AG10803 (cell line): ENCODE measurements around the gene NLN.

Experiments used
- DNase-seq: peaks from one replicate; pipeline ENCODE4 v3.0.0; 2010; ENCODE audit warnings: low read depth
- H3K4me3 ChIP-seq: 2 replicates; pipeline ENCODE4 v1.5.1; 2011; ENCODE audit warnings: mild to moderate bottlenecking, low read length, control low read depth
- TF ChIP-seq, protein P1 (sequence below): conservative IDR thresholded peaks from 2 replicates; pipeline ENCODE4 v1.5.1; 2011; ENCODE audit warnings: mild to moderate bottlenecking, low read length, control low read depth, inconsistent platforms

Gene NLN

DNA sequence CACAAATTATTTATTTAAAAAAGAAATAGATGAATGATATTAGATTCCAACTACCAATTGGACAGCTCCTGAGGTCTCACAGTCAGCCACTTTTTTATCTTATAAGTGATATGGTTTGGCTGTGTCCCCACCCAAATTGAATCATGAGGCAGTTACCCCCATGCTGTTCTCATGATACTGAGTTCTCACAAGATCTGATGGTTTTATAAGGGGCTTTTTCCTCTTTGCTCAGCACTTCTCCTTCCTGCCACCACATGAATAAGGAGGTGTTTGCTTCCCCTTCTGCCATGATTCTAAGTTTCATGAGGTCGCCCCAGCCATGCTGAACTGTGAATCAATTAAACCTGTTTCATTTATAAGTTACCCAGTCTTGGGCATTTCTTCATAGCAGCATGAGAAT, 12.9 kb downstream of the NLN start:
- TF ChIP-seq, protein P1, sequence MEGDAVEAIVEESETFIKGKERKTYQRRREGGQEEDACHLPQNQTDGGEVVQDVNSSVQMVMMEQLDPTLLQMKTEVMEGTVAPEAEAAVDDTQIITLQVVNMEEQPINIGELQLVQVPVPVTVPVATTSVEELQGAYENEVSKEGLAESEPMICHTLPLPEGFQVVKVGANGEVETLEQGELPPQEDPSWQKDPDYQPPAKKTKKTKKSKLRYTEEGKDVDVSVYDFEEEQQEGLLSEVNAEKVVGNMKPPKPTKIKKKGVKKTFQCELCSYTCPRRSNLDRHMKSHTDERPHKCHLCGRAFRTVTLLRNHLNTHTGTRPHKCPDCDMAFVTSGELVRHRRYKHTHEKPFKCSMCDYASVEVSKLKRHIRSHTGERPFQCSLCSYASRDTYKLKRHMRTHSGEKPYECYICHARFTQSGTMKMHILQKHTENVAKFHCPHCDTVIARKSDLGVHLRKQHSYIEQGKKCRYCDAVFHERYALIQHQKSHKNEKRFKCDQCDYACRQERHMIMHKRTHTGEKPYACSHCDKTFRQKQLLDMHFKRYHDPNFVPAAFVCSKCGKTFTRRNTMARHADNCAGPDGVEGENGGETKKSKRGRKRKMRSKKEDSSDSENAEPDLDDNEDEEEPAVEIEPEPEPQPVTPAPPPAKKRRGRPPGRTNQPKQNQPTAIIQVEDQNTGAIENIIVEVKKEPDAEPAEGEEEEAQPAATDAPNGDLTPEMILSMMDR = no peak
- H3K4me3 ChIP-seq = no peak overlapping the region
- no peak for DNase-seq

DNA sequence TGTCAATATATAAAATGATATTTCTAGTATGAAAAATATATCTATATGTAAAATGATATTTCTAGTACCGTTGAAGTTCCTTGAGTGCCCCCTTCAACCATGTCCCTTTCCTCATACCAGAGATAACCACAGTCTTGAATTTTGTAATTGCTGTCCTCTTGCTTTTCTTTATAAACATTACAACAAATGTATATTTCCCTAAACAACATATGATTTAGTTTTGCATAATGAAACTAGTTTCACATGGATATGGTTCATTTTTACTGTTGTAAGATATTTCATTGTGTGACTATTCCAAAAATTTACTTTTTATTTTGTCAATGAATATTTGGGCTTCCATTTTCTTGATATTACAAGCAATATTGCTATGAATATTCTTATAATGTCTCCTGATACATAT, 14.0 kb downstream of the NLN start:
- no peak overlapping the region for H3K4me3 ChIP-seq
- TF ChIP-seq, protein P1 = no peak
- no peak for DNase-seq

DNA sequence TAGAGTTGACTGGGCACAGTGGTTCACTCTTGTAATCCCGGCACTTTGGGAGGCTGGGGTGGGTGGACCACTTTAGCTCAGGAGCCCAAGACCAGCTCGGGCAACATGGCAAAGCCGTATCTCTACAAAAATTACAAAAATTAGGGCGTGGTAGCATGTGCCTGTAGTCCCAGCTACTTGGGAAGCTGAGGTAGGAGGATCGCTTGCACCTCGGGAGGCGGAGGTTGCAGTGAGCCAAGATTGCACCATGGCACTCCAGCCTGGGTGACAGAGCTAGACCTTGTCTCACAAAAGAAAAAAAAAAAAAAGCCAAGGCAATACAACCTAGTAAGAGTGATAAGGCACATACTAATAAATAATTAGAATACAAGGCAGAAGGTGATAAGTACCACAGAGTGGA, 15.8 kb downstream of the NLN start:
- TF ChIP-seq, protein P1 = no peak
- no peak for DNase-seq
- no peak overlapping the region for H3K4me3 ChIP-seq

DNA sequence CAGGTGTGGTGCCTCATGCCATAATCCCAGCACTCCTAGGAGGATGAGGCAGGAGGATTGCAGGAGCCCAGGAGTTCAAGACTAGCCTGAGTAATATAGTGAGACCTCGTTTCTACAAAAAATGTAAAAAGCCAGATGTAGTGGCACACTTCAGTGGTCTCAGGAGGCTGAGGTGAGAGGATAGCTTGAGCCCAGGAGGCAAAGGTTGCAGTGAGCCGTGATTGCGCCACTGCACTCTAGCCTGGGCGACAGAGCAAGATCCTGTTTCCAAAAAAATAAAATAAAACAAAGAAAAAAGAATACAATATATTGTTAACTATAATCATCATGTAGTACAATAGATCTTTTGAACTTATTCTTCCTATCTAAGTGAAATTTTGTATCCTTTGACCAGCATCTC, 16.3 kb downstream of the NLN start:
- no peak overlapping the region for H3K4me3 ChIP-seq
- DNase-seq = no peak
- TF ChIP-seq, protein P1 = no peak

DNA sequence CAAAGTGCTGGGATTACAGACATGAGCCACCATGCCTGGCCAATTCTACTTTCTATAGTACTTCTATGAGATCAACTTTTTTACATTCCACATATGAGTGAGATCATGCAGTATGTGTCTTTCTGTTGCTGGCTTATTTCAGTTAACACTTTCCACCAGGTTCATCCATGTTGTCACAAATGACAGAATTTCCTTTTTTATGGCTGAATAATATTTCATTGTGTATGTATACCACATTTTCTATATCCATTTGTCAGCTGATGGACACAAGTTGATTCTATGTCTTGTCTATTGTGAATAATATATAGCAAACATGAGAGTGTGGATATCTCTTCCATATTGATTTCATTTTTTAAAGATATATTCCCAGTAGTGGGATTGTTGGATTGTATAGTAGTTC, 17.2 kb downstream of the NLN start:
- DNase-seq = no peak
- TF ChIP-seq, protein P1 = no peak
- no peak overlapping the region for H3K4me3 ChIP-seq

DNA sequence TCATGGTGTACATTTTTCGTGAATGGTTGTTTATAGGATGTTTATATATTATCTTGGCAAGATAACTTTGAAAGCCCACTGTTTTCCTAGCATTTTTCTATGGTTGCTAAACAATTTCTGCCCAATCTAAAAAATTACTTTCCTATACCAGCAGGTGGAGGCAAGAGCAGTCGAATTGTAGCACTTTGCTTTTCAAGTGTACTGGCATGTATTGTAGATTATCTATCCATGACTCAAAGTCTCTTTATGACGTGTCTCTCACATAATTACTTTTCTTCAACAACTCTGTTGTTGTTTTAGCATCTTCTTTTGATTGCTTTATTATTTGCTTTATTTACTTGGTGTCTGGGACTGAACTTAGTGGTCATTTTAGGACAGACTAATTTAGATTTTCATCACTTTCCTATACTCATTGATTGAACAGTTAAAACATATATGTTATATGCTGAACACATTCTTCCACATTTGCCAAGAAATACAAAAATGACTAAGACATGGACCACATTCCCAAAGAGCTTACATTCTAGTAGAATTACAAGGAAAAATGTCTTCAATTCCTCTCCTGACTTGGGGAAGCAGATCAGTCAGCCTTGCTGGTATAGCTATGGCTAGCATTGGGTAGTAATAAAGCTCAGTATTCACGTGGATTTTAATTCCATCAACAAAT, 20.7 kb downstream of the NLN start:
- DNase-seq = peak; percentile 83

DNA sequence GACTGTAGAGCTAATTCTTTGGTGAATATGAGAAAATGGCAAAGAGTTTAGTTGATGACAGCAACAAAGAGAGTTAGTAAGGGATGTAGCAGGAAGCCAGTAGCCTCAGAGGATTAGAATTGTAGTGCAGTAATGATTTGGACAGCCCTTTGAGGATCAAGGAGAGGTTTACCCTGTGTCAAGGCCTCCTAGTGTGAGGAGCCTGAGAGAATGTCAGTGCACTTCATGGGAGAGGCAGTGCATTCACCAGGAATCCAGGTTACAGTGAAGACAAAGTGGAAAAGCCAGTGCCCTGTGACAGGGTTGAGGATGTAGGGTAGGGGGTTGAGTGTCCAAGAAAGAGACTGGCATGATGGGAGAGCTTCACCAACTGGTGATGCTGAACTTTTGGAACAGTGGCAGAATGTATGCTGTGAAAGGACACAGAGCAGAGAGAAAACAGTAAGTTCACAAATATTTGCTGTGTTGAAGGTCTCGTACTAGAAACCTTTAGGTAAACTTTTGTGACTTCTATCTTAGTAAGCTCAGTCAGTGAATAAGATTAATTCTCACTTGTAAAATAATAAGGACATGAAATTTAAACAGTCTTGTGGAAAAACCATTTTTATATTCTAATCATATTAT, 27.3 kb downstream of the NLN start:
- no peak overlapping the region for H3K4me3 ChIP-seq
- DNase-seq = no peak
- TF ChIP-seq, protein P1 = no peak

More for the DNA sequence above, 20.7 kb downstream of the NLN start:
- no peak overlapping the region for H3K4me3 ChIP-seq
- TF ChIP-seq, protein P1 = peak; percentile 89
